ENCODE data around the gene ABL1. TPM values are rescaled to one million over a fixed set of nuclear protein-coding genes. Genes with fewer than 3 reads are reported as not detected.
"Not testable (repeated sequence)": the region's sequence is repeated elsewhere in the genome, so short reads cannot be mapped to it uniquely, and the experiment has no call there.

Gene ABL1
- total RNA-seq, 1 experiment from 2014 or later = 9.9 TPM

GRCh38 chr9:130794423-130794822, 40.6 kb upstream of the ABL1 start:
- H3K4me2 ChIP-seq (ENCODE audit: low read depth, low read length, poor library complexity, severe bottlenecking); H2AFZ ChIP-seq (ENCODE audit: low read length): not testable (repeated sequence)

GRCh38 chr9:130794923-130795495, 40.0 kb upstream of the ABL1 start:
- no peaks in the 10 kb centered on the region for H3K36me3 ChIP-seq (ENCODE audit: insufficient read depth, low read length)
- no peaks in the 10 kb centered on the region for H3K79me2 ChIP-seq (ENCODE audit: low read length)
- H3K4me1 ChIP-seq (ENCODE audit: low read length) = no peaks in the 10 kb centered on the region

More at GRCh38 chr9:130794423-130794822, 40.6 kb upstream of the ABL1 start:
- not testable (repeated sequence) for H3K36me3 ChIP-seq (ENCODE audit: insufficient read depth, low read length); H3K27me3 ChIP-seq (ENCODE audit: low read length); H3K79me2 ChIP-seq (ENCODE audit: low read length); H3K4me3 ChIP-seq (ENCODE audit: low read length); H3K27ac ChIP-seq (ENCODE audit: low read length); H3K9me2 ChIP-seq (replicated peaks; ENCODE audit: insufficient read depth, low read length); H3K4me1 ChIP-seq (ENCODE audit: low read length); H3K9ac ChIP-seq (ENCODE audit: low read length); H3K9me3 ChIP-seq (ENCODE audit: low read length); DNase-seq
- H4K20me1 ChIP-seq (ENCODE audit: insufficient read depth, low read depth, low read length) = peaks cover 13% of the 10 kb centered on the region; the same call in 1 of the 2 replicates

GRCh38 chr9:130803116-130803515, 31.9 kb upstream of the ABL1 start:
- not testable (repeated sequence) for H3K9me3 ChIP-seq (ENCODE audit: low read length); H3K79me2 ChIP-seq (ENCODE audit: low read length); H2AFZ ChIP-seq (ENCODE audit: low read length); H3K4me3 ChIP-seq (ENCODE audit: low read length); H3K27me3 ChIP-seq (ENCODE audit: low read length); H3K36me3 ChIP-seq (ENCODE audit: insufficient read depth, low read length); H3K9me2 ChIP-seq (replicated peaks; ENCODE audit: insufficient read depth, low read length); H4K20me1 ChIP-seq (ENCODE audit: insufficient read depth, low read depth, low read length); H3K9ac ChIP-seq (ENCODE audit: low read length); DNase-seq
- peak overlapping the region; percentile 12 for H3K4me2 ChIP-seq (ENCODE audit: low read depth, low read length, poor library complexity, severe bottlenecking)
- H3K27ac ChIP-seq (ENCODE audit: low read length) = peak overlapping the region; percentile 99
- H3K4me1 ChIP-seq (ENCODE audit: low read length) = peaks cover 49% of the 10 kb centered on the region

More at GRCh38 chr9:130794923-130795495, 40.0 kb upstream of the ABL1 start:
- H3K4me3 ChIP-seq (ENCODE audit: low read length) = no peak overlapping the region
- no peaks in the 10 kb centered on the region; the same call in 1 of the 2 replicates for H3K27me3 ChIP-seq (ENCODE audit: low read length)
- DNase-seq = no peak
- no peak overlapping the region for H3K4me2 ChIP-seq (ENCODE audit: low read depth, low read length, poor library complexity, severe bottlenecking)
- H3K9ac ChIP-seq (ENCODE audit: low read length) = no peak overlapping the region
- no peaks in the 10 kb centered on the region for H3K9me3 ChIP-seq (ENCODE audit: low read length)
- H3K27ac ChIP-seq (ENCODE audit: low read length) = no peak overlapping the region
- peaks cover 13% of the 10 kb centered on the region; the same call in 1 of the 2 replicates for H4K20me1 ChIP-seq (ENCODE audit: insufficient read depth, low read depth, low read length)
- H2AFZ ChIP-seq (ENCODE audit: low read length) = no peak overlapping the region
- no peaks in the 10 kb centered on the region for H3K9me2 ChIP-seq (replicated peaks; ENCODE audit: insufficient read depth, low read length)

GRCh38 chr9:130805510-130806326, 29.3 kb upstream of the ABL1 start:
- Histone ChIP-seq H3K9me2 (replicated peaks; ENCODE audit: insufficient read depth, low read length) (no peaks in the 10 kb centered on the region), H3K79me2 (ENCODE audit: low read length) (no peaks in the 10 kb centered on the region), H4K20me1 (ENCODE audit: insufficient read depth, low read depth, low read length) (no peaks in the 10 kb centered on the region), H3K4me1 (ENCODE audit: low read length) (peaks cover 49% of the 10 kb centered on the region), H3K9me3 (ENCODE audit: low read length) (no peaks in the 10 kb centered on the region), H3K4me3 (ENCODE audit: low read length) (peak overlapping the region; percentile 53), H3K27ac (ENCODE audit: low read length) (peak overlapping the region; percentile 99), H3K4me2 (ENCODE audit: low read depth, low read length, poor library complexity, severe bottlenecking) (peak overlapping the region; percentile 79), H3K9ac (ENCODE audit: low read length) (peak overlapping the region; percentile 58), H3K27me3 (ENCODE audit: low read length) (no peaks in the 10 kb centered on the region), H2AFZ (ENCODE audit: low read length) (no peak overlapping the region), H3K36me3 (ENCODE audit: insufficient read depth, low read length) (no peaks in the 10 kb centered on the region)
- peak; percentile 80 for DNase-seq

GRCh38 chr9:130806327-130806716, 28.7 kb upstream of the ABL1 start:
- peak overlapping the region; percentile 55 for H3K9ac ChIP-seq (ENCODE audit: low read length)
- no peaks in the 10 kb centered on the region for H3K36me3 ChIP-seq (ENCODE audit: insufficient read depth, low read length)
- no peaks in the 10 kb centered on the region for H3K79me2 ChIP-seq (ENCODE audit: low read length)
- H3K4me2 ChIP-seq (ENCODE audit: low read depth, low read length, poor library complexity, severe bottlenecking) = peak overlapping the region; percentile 79
- peak overlapping the region; percentile 53 for H3K4me3 ChIP-seq (ENCODE audit: low read length)
- no peak overlapping the region for H2AFZ ChIP-seq (ENCODE audit: low read length)
- peak; percentile 75 for DNase-seq
- peak overlapping the region; percentile 99 for H3K27ac ChIP-seq (ENCODE audit: low read length)
- no peaks in the 10 kb centered on the region for H3K9me2 ChIP-seq (replicated peaks; ENCODE audit: insufficient read depth, low read length)
- no peaks in the 10 kb centered on the region for H3K27me3 ChIP-seq (ENCODE audit: low read length)
- H3K4me1 ChIP-seq (ENCODE audit: low read length) = peaks cover 49% of the 10 kb centered on the region
- no peaks in the 10 kb centered on the region for H3K9me3 ChIP-seq (ENCODE audit: low read length)
- no peaks in the 10 kb centered on the region for H4K20me1 ChIP-seq (ENCODE audit: insufficient read depth, low read depth, low read length)

GRCh38 chr9:130810609-130811136, 24.4 kb upstream of the ABL1 start:
- H3K4me1 ChIP-seq (ENCODE audit: low read length) = peaks cover 17% of the 10 kb centered on the region
- H3K9me2 ChIP-seq (replicated peaks; ENCODE audit: insufficient read depth, low read length) = no peaks in the 10 kb centered on the region
- H3K9me3 ChIP-seq (ENCODE audit: low read length) = no peaks in the 10 kb centered on the region
- H4K20me1 ChIP-seq (ENCODE audit: insufficient read depth, low read depth, low read length) = no peaks in the 10 kb centered on the region
- H3K4me2 ChIP-seq (ENCODE audit: low read depth, low read length, poor library complexity, severe bottlenecking) = no peak overlapping the region
- no peak overlapping the region for H2AFZ ChIP-seq (ENCODE audit: low read length)
- no peaks in the 10 kb centered on the region for H3K79me2 ChIP-seq (ENCODE audit: low read length)
- no peak for DNase-seq
- H3K27ac ChIP-seq (ENCODE audit: low read length) = no peak overlapping the region
- H3K27me3 ChIP-seq (ENCODE audit: low read length) = no peaks in the 10 kb centered on the region
- no peak overlapping the region for H3K4me3 ChIP-seq (ENCODE audit: low read length)
- H3K36me3 ChIP-seq (ENCODE audit: insufficient read depth, low read length) = no peaks in the 10 kb centered on the region
- H3K9ac ChIP-seq (ENCODE audit: low read length) = no peak overlapping the region

- no peak overlapping the region for H3K9ac ChIP-seq (ENCODE audit: low read length)
- no peak overlapping the region for H2AFZ ChIP-seq (ENCODE audit: low read length)
- no peaks in the 10 kb centered on the region for H3K79me2 ChIP-seq (ENCODE audit: low read length)
- DNase-seq = no peak
- no peak overlapping the region for H3K4me2 ChIP-seq (ENCODE audit: low read depth, low read length, poor library complexity, severe bottlenecking)
- no peaks in the 10 kb centered on the region; the same call in 1 of the 2 replicates for H3K36me3 ChIP-seq (ENCODE audit: insufficient read depth, low read length)
- no peaks in the 10 kb centered on the region for H3K9me2 ChIP-seq (replicated peaks; ENCODE audit: insufficient read depth, low read length)
- no peaks in the 10 kb centered on the region for H3K9me3 ChIP-seq (ENCODE audit: low read length)
- no peaks in the 10 kb centered on the region for H3K4me1 ChIP-seq (ENCODE audit: low read length)
- H3K4me3 ChIP-seq (ENCODE audit: low read length) = no peak overlapping the region
- H3K27me3 ChIP-seq (ENCODE audit: low read length) = no peaks in the 10 kb centered on the region
- H4K20me1 ChIP-seq (ENCODE audit: insufficient read depth, low read depth, low read length) = no peaks in the 10 kb centered on the region
- H3K27ac ChIP-seq (ENCODE audit: low read length) = no peak overlapping the region
These were observed 19.7 kb upstream of the ABL1 start for GRCh38 chr9:130815242-130815808.

GRCh38 chr9:130817914-130818313, 17.1 kb upstream of the ABL1 start:
- H3K4me2 ChIP-seq (ENCODE audit: low read depth, low read length, poor library complexity, severe bottlenecking) = no peak overlapping the region
- H3K27ac ChIP-seq (ENCODE audit: low read length) = no peak overlapping the region
- no peaks in the 10 kb centered on the region for H3K9me3 ChIP-seq (ENCODE audit: low read length)
- H2AFZ ChIP-seq (ENCODE audit: low read length) = no peak overlapping the region
- H3K9me2 ChIP-seq (replicated peaks; ENCODE audit: insufficient read depth, low read length) = no peaks in the 10 kb centered on the region
- H3K4me3 ChIP-seq (ENCODE audit: low read length) = no peak overlapping the region
- H3K27me3 ChIP-seq (ENCODE audit: low read length) = no peaks in the 10 kb centered on the region
- H4K20me1 ChIP-seq (ENCODE audit: insufficient read depth, low read depth, low read length) = no peaks in the 10 kb centered on the region
- H3K4me1 ChIP-seq (ENCODE audit: low read length) = no peaks in the 10 kb centered on the region
- no peak for DNase-seq
- H3K36me3 ChIP-seq (ENCODE audit: insufficient read depth, low read length) = no peaks in the 10 kb centered on the region; the same call in 1 of the 2 replicates
- no peaks in the 10 kb centered on the region for H3K79me2 ChIP-seq (ENCODE audit: low read length)
- H3K9ac ChIP-seq (ENCODE audit: low read length) = no peak overlapping the region
